Loucy (cell line): Measurements from ENCODE around the gene PSMD1.

Experiments used
- H2AFZ ChIP-seq: fragments of 200-600 bp; sonication (generic); 2 replicates; pipeline ENCODE4 v1.6.0; 2016; ENCODE audit warnings: antibody characterized with exemption, mild to moderate bottlenecking, low read length, moderate library complexity
- H3F3A ChIP-seq: fragments of 200-600 bp; 2 replicates; pipeline ENCODE4 v1.6.0; 2016; ENCODE audit warnings: antibody characterized with exemption, low read depth, mild to moderate bottlenecking
- H3K27me3 ChIP-seq: fragments of 200-600 bp; sonication (generic); 2 replicates; pipeline ENCODE4 v1.6.1; 2014; ENCODE audit warnings: low read length, mild to moderate bottlenecking; ENCODE audit not compliant: insufficient read depth, poor library complexity, severe bottlenecking
- H3K36me3 ChIP-seq: fragments of 200-600 bp; sonication (generic); 2 replicates; pipeline ENCODE4 v1.6.1; 2016; ENCODE audit warnings: low read length; ENCODE audit not compliant: insufficient read depth
- H3K4me1 ChIP-seq: fragments of 200-600 bp; sonication (generic); 2 replicates; pipeline ENCODE4 v1.5.1; 2014; ENCODE audit warnings: low read length, mild to moderate bottlenecking; ENCODE audit not compliant: insufficient read depth, poor library complexity, severe bottlenecking
- H3K4me2 ChIP-seq: fragments of 200-600 bp; sonication (generic); 2 replicates; pipeline ENCODE4 v1.6.0; 2014; ENCODE audit warnings: antibody characterized with exemption, low read length, low read depth, mild to moderate bottlenecking; ENCODE audit not compliant: poor library complexity, severe bottlenecking
- H3K4me3 ChIP-seq: fragments of 200-600 bp; sonication (generic); 2 replicates; pipeline ENCODE4 v1.5.1; 2014; ENCODE audit warnings: low read length, mild to moderate bottlenecking, mixed read lengths; ENCODE audit not compliant: poor library complexity, severe bottlenecking
- H3K79me2 ChIP-seq: fragments of 200-600 bp; sonication (generic); 2 replicates; pipeline ENCODE4 v1.6.1; 2014; ENCODE audit warnings: low read length; ENCODE audit not compliant: insufficient read depth
- H3K9ac ChIP-seq: fragments of 200-600 bp; sonication (generic); 2 replicates; pipeline ENCODE4 v1.6.0; 2014; ENCODE audit warnings: mild to moderate bottlenecking, low read depth, low read length, moderate library complexity; ENCODE audit not compliant: poor library complexity, severe bottlenecking
- H3K9me2 ChIP-seq: fragments of 200-600 bp; sonication (generic); replicated peaks from 2 replicates; pipeline ENCODE4 v1.6.1; 2016; ENCODE audit warnings: low read depth, low read length, mixed read lengths
- H3K9me3 ChIP-seq: fragments of 200-600 bp; sonication (generic); 2 replicates; pipeline ENCODE4 v1.6.1; 2014; ENCODE audit warnings: mild to moderate bottlenecking, antibody characterized with exemption, low read length, low read depth; ENCODE audit not compliant: insufficient read depth
- H4K20me1 ChIP-seq: fragments of 200-600 bp; sonication (generic); 2 replicates; pipeline ENCODE4 v1.6.0; 2014; ENCODE audit warnings: antibody characterized with exemption, low read length, mild to moderate bottlenecking; ENCODE audit not compliant: insufficient read depth, poor library complexity, severe bottlenecking
- EZH2phosphoT487 ChIP-seq: fragments of 200-600 bp; IDR thresholded peaks from 2 replicates; pipeline ENCODE4 v1.6.1; 2018; ENCODE audit warnings: antibody characterized with exemption, mild to moderate bottlenecking, moderate library complexity, borderline replicate concordance
- TF ChIP-seq, protein P1 (sequence below): fragments of 200-600 bp; sonication (generic); conservative IDR thresholded peaks from 2 replicates; pipeline ENCODE4 v1.5.1; 2014; ENCODE audit warnings: mild to moderate bottlenecking, antibody characterized with exemption, low read length

PSMD1 gene

DNA sequence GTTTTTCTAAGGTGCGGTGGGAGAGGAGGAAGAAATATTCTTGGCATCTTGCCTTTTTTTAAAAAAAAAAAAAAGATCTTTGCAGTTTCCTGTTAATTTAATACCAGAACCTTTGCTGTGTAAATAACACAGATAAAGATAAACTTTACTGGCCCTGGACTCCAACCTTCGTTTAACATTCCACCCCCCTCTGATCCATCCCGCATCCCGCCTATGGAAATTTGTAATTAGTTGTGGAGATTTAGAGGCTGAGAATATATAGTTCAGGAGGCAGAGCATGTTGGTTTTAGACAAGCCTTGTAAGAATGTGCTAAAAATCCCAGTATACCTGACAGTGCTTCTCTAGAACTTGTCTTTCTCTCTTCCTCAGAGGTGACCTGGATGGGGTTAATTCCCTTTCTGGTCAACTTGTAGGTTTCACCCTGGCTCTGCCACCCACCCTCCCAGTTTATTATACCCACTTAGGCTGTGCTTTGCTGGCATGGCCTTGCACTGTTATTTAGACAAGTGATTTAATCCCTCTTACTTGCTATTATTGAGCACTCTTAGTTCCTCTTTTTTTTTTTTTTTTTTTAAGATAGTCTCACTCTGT is 22.3 kb upstream of the PSMD1 start:
- no peaks in the 10 kb centered on the region for H3F3A ChIP-seq
- no peaks in the 10 kb centered on the region for H3K9me3 ChIP-seq
- H3K79me2 ChIP-seq = no peaks in the 10 kb centered on the region
- TF ChIP-seq, protein P1, sequence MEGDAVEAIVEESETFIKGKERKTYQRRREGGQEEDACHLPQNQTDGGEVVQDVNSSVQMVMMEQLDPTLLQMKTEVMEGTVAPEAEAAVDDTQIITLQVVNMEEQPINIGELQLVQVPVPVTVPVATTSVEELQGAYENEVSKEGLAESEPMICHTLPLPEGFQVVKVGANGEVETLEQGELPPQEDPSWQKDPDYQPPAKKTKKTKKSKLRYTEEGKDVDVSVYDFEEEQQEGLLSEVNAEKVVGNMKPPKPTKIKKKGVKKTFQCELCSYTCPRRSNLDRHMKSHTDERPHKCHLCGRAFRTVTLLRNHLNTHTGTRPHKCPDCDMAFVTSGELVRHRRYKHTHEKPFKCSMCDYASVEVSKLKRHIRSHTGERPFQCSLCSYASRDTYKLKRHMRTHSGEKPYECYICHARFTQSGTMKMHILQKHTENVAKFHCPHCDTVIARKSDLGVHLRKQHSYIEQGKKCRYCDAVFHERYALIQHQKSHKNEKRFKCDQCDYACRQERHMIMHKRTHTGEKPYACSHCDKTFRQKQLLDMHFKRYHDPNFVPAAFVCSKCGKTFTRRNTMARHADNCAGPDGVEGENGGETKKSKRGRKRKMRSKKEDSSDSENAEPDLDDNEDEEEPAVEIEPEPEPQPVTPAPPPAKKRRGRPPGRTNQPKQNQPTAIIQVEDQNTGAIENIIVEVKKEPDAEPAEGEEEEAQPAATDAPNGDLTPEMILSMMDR = no peak
- TF ChIP-seq EZH2phosphoT487 = no peak
- no peaks in the 10 kb centered on the region for H3K36me3 ChIP-seq
- no peak overlapping the region for H2AFZ ChIP-seq
- H3K9me2 ChIP-seq = no peaks in the 10 kb centered on the region
- no peaks in the 10 kb centered on the region for H3K4me1 ChIP-seq
- H3K27me3 ChIP-seq = no peaks in the 10 kb centered on the region
- no peak overlapping the region for H3K4me2 ChIP-seq
- no peak overlapping the region for H3K9ac ChIP-seq
- H3K4me3 ChIP-seq = no peak overlapping the region
- H4K20me1 ChIP-seq = no peaks in the 10 kb centered on the region

DNA sequence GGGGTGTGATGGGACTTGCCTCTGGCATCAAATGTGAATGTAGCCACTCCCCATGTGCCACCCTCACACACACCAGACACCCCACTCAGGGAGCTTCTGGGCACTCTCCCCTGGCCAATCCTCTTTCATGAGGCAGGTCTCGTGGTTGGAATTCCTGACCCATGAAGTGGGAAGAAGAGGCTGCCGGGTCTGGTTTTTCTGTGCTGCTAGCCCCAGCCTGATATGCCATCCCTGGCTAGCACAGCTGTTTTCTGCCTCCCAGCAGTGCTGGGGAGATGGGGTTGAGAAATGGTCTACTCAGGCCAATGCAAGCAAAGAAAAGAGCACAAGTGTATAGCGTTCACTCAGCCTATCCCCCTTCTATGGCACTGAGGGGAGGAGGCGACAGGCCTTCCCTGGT is 20.5 kb upstream of the PSMD1 start:
- TF ChIP-seq EZH2phosphoT487 = no peak
- TF ChIP-seq, protein P1 = no peak
- no peaks in the 10 kb centered on the region for H3K79me2 ChIP-seq
- no peaks in the 10 kb centered on the region for H3K4me1 ChIP-seq
- H3K4me2 ChIP-seq = no peak overlapping the region
- no peaks in the 10 kb centered on the region for H4K20me1 ChIP-seq
- no peaks in the 10 kb centered on the region for H3K9me3 ChIP-seq
- no peak overlapping the region for H3K4me3 ChIP-seq
- no peaks in the 10 kb centered on the region for H3K36me3 ChIP-seq
- H2AFZ ChIP-seq = no peak overlapping the region
- H3K9ac ChIP-seq = no peak overlapping the region
- no peaks in the 10 kb centered on the region for H3K9me2 ChIP-seq
- H3F3A ChIP-seq = no peaks in the 10 kb centered on the region
- no peaks in the 10 kb centered on the region for H3K27me3 ChIP-seq

DNA sequence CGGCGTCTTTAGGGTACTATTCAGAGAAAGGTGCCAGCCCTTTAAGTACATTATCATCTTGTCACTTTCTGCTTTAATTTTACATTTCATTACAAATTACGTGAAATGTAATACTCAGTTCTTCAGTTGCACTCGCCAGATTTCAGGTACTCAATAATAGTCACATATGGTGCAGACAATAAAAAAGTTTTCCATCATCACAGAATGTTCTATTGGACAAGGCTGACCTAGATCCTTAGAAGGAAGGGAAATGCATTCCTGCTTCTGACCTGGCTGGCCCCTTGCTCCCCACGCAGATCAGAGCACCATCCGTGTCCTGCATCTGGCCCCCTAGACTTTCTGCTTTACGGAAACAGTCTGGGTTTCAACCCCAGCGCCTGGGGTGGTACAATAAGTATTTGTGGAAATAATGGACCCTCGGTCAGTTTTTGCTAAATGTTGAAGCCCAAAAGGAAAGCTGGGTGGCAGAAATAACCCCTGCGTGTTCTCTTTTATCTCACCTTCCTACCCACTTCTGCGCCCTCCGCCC is 20.0 kb upstream of the PSMD1 start:
- Histone ChIP-seq H3K9ac (no peak overlapping the region), H3K9me3 (no peaks in the 10 kb centered on the region), H3K4me1 (no peaks in the 10 kb centered on the region), H4K20me1 (no peaks in the 10 kb centered on the region), H3K4me3 (no peak overlapping the region), H2AFZ (no peak overlapping the region), H3K9me2 (no peaks in the 10 kb centered on the region), H3K36me3 (no peaks in the 10 kb centered on the region), H3K27me3 (no peaks in the 10 kb centered on the region), H3K79me2 (no peaks in the 10 kb centered on the region), H3F3A (no peaks in the 10 kb centered on the region), H3K4me2 (no peak overlapping the region)
- TF ChIP-seq, protein P1 = no peak
- TF ChIP-seq EZH2phosphoT487 = no peak
